Stimulated activated CD8-positive, alpha-beta memory T cell treated with anti-CD3 and anti-CD28 coated beads, Interleukin-12 subunit alpha, Interleukin-12 subunit beta, amount 100 ng/mL, for 4 hours (primary cell): ENCODE measurements around the gene DCTN5.
"Not testable (repeated sequence)": the region's sequence is repeated elsewhere in the genome, so short reads cannot be mapped to it uniquely, and the experiment has no call there.

ENCODE experiments used
- DNase-seq: peaks from one replicate; pipeline ENCODE4 v3.0.0-alpha.2; 2020; ENCODE audit warnings: low read depth

The DCTN5 gene

DNA sequence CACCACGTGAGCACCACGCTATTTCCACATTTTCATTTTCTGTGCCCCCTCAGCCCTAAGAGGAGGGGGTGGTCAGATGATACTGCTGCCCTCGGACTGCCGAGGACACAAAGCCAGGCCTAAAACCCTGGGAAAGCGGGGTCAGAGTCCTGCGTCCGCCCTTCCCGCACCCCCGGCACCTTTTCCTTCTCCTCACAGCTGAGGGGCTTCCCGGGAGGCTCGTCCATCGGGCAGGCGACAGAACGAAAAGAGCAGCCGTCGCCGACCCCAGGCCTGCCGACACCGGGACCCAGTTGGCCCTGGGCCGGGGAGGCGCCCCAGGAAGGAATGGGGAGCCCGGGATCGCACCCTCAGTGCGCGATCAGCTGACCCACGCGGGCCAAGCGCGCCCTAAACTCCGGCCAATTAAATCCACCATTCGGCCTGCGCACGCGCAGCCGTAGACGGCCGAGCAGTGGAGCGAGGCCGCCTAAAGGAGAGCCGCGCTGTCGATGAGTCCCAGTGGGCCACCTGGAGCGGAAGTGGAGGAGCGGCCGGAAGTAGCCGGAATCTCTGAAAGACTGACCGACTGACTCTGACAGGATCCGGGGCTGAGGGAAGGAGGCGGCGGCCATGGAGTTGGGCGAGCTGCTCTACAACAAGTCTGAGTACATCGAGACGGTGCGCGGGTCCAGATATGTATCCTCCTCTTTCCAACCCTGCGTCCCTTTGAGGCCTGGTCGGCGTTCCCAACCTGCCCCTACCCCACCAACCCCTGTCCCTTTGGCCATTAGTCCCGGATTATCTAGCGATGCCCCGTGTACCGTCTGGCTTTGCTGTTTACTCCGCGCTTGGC is at the start of gene DCTN5, which contains the start of gene PALB2:
Gene DCTN5 (plus strand): TSS at position 536 of the 835 bp plus-strand sequence. CDS start 77 bp downstream, at position 613.
Gene PALB2 (minus strand): TSS at position 380 of the 835 bp plus-strand sequence. CDS start 153 bp downstream, at position 227.
- DNase-seq: peak; percentile 80

DNA sequence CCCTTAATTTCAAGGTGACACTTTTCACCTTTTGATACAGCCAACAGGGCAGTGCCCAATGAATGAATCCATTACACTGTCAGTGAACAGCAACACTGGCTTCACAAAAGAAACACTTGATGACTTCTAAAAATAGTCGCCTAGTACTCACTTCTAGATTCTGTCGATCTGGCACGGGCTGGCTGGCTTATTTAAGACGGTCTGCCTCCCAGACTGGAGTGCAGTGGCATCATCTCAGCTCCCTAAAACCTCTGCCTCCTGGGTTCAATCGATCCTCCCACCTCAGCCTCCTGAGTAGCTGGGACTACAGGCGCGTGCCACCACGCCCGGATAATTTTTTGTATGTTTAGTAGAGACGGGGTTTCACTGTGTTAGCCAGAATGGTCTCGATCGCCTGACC is 47.1 kb upstream of the DCTN5 start:
- DNase-seq: no peak

DNA sequence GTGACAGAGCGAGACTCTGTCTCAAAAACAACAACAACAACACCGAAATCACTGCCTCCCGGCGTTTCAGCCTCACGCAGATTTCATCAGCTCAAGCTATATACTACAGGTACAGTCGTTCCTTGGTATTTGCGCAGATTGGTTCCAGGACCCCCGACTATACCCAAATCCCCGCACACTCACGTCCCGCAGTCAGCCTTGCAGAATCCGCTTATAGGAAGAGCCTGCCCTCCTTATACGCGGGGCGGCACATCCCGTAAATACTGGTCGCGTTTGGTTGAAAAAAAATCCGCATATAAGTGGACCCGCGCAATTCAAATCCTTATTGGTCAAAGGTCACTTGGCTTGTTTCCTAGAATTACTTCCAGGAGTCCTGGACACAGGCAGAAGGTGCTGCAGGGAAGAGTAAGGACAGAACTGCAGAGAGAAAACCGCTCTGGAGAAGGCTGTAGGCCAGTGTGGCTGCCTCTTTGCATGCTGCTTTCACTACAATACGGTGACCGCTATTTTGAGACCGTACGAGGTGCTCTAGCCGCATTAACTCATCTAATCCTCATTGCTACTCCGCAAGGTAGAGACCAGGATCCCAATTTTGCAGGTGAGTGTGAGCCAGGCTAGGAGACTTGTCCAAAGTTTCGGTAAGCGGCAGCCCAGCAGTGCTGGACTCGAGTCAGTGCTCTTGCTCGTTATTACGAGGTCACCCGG is 45.9 kb upstream of the DCTN5 start:
- DNase-seq: no peak

- DNase-seq: peak; percentile 86
These were observed 45.1 kb upstream of the DCTN5 start, which contains the start of gene NDUFAB1 for GRCh38 chr16:23595951-23596720. Gene NDUFAB1, minus strand, starts transcription at chr16:23596316. Its CDS starts 26 bp downstream, at chr16:23596290.

GRCh38 chr16:23597003-23597756 is 44.1 kb upstream of the DCTN5 start:
- no peak for DNase-seq

DNA sequence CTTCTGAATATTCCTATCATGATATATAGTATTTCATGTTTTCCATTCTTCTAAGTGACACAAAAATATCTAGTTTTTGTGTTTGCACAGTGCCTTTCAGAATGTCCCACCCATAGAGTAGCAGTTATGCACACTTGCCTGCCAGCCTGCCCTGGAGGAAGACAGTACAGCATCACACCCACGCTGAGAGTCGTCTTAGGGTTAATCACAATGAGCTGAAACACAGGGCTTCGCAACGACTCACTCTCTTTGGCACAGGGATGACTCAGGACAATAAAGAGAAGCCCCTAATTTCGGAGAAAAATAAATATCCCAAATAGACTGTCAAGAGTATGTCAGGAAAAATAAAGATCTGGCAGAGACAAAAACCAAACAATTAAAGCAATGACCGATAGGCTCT is 33.5 kb upstream of the DCTN5 start:
- no peak for DNase-seq

DNA sequence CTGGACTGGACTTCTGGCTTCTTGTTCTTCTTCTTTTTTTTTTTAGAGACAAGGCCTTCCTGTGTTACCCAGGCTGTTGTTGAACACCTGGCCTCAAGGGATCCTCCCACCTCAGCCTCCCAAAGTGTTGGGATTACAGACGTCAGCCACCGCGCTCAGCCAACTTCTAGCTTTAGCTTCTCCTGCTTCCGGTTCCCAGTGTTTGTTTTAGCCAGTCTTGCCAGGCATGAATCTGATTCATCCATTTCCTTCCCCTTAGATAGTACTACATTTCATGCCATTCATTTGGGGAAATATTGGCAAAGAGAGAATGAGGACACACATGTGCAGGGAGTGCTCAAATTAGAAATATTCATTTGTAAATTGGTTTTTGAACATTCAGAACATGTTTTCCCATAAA is 33.1 kb upstream of the DCTN5 start:
- no peak for DNase-seq

DNA sequence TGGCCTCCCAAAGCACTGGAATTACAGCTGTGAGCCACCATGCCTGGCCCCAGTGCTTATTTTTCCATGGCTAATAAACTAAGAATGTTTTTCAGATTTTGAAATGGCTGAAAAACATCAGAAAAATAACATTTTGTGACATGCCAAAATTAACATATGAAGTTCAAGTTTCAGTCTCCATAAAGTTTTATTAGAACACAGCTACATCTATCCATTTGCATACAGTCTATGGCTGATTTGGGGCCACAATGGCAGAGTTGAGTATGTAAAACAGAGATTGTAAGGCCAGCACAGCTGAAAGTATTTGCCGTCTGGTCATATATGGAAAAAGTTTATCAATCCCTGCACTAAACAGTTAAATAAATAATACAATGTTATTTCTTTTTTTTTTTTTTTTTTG is 31.3 kb upstream of the DCTN5 start:
- DNase-seq: no peak

DNA sequence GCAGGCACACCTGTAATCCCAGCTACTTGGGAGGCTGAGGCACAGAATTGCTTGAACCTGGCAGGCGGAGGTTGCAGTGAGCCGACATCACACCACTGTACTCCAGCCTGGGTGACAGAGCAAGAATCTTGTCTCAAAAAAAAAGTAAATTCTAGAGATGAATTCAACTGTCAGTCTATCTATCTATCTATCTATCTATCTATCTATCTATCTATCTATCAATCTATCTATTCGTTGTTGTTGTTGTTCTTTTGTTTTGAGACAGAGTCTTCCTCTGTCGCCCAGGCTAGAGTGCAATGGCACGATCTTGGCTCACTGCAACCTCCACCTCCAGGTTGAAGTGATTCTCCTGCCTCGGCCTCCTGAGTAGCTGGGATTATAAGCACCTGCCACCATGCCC is 30.4 kb upstream of the DCTN5 start:
- not testable (repeated sequence) for DNase-seq

- no peak for DNase-seq
These were observed 29.3 kb upstream of the DCTN5 start for GRCh38 chr16:23611936-23612335.

GRCh38 chr16:23615805-23616204 is 25.5 kb upstream of the DCTN5 start:
- no peak for DNase-seq

DNA sequence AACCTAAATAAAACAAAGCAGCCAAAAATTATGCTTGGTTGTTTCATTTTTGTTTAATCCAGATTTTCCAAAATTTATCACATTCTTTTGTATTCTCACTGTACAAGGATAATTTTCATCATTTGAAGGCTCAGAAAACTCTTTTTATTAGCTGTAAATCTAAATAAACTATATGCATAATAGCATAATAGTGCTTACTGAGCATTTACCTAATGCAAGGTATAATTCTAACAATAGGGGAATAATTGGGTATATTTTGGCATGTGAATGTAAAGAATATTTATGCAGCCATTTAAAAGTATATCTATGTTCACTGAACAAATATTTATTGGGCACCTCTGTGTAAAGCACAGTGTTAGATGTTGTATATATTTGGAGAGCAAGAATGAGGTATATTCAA is 17.2 kb upstream of the DCTN5 start:
- DNase-seq: no peak

- DNase-seq: no peak
These were observed 11.8 kb upstream of the DCTN5 start for GRCh38 chr16:23629516-23629915.

GRCh38 chr16:23631874-23632273 is 9.4 kb upstream of the DCTN5 start:
- not testable (repeated sequence) for DNase-seq

- DNase-seq: no peak
These were observed 6.7 kb upstream of the DCTN5 start for GRCh38 chr16:23634461-23635036.

GRCh38 chr16:23635958-23636357 is 5.3 kb upstream of the DCTN5 start:
- no peak for DNase-seq

DNA sequence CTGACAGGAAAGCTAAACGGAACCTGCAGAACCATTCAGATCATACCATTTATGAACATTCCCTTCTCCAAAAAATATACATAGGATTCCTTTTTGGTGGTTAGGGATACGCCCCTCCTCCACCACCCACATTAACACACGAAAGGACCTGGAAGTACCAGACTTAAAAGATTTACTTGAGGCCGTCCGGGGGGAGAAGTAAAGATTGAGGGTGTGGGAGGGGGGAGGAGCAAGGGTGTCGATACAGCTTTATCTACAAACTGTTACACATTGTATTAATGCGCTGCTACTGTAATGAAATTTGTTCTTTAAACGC is 693 bp upstream of the DCTN5 start:
- peak; percentile 7 for DNase-seq

DNA sequence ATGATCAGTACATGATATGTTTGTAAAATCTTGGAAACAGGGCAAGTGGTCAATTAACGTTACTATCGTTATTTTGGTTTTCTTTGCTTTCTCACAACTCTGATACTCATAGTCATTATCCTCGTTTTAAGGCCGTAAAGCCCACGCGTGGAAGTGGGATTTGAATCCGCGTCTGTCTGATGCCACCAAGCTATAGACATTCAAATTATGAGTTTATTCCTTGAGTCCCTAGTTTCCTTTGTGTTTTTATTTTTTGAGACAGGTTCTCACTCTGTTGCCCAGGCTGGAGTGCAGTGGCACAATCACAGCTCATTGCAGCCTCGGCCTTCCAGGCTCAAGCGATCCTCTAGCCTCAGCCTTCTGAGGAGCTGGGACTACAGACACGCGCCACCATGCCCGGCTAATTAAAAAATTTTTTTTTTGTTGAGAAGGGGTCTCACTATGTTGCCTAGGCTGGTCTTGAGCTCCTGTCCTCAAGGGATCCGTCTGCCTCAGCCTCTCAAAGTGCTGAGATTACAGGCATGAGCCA is 1.0 kb downstream of the DCTN5 start:
- DNase-seq: no peak

DNA sequence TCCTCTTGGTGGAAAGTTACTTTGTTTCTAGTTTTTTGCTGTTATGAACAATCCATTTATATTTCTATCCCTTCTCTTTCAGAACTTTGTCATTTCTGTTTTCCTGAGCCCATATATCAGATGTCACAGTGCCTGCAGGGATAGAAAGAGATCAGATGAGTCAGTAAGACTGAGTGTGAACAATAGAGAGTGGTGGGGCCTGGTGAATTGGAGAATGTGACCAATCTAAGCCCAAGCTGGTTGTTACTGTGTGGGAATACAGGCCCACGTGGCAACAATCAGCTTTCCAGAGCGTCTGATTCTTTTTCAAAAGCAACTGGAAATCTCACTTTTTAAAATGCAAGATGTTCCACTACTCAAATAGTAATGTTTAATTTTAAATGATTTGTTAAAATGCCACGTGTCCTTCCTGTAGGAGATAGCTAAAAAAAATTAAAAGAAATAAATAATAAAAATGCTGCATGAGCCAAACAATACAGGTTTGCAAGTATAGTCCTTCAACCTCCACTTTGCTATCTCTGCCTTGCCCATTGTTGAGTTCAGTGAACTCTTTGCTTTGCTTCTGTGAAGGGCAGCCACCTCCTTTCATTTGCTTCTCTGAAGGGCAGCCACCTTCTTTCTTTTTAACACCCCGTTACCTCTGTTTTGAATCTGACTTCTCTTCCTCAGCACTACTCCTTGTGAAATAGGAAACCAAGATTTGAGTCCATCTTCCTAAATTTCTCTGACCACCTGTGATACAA is 9.6 kb downstream of the DCTN5 start:
- no peak for DNase-seq

GRCh38 chr16:23651943-23652468 is 10.7 kb downstream of the DCTN5 start:
- DNase-seq: no peak
